GM18909 (cell line): ENCODE results near the gene PDE6D.
A peak's percentile ranks its signal among the peaks of the same experiment; 100 is the strongest.
"Not testable (repeated sequence)": the region's sequence is repeated elsewhere in the genome, so short reads cannot be mapped to it uniquely, and the experiment has no call there.

Source experiments
- ATAC-seq: cut with Tn5 transposase; IDR thresholded peaks from one replicate; pipeline ENCODE4 v1.9.1; 2021; ENCODE audit warnings: mild to moderate bottlenecking; ENCODE audit not compliant: unreplicated experiment, poor library complexity

Gene PDE6D

GRCh38 chr2:231720987-231721966, 59.8 kb downstream of the PDE6D start:
- ATAC-seq, result peak; percentile 80

- ATAC-seq, result peak; percentile 10
These were observed 60.6 kb downstream of the PDE6D start for GRCh38 chr2:231720292-231720986.

- ATAC-seq, result no peak
These were observed 62.3 kb downstream of the PDE6D start for GRCh38 chr2:231718799-231719198.

- ATAC-seq, result peak; percentile 36
These were observed 63.6 kb downstream of the PDE6D start for GRCh38 chr2:231717281-231718171.

- no peak for ATAC-seq
These were observed 64.3 kb downstream of the PDE6D start for GRCh38 chr2:231716666-231717280.

- no peak for ATAC-seq
These were observed 65.0 kb downstream of the PDE6D start for GRCh38 chr2:231715988-231716616.

GRCh38 chr2:231715499-231715837, 65.6 kb downstream of the PDE6D start:
- no peak for ATAC-seq

- ATAC-seq, result no peak
These were observed 66.2 kb downstream of the PDE6D start for GRCh38 chr2:231714639-231715498.

GRCh38 chr2:231713730-231714638, 67.1 kb downstream of the PDE6D start:
- ATAC-seq, result peak; percentile 30

- not testable (repeated sequence) for ATAC-seq
These were observed 67.7 kb downstream of the PDE6D start for GRCh38 chr2:231713406-231713729.

GRCh38 chr2:231712451-231713021, 68.5 kb downstream of the PDE6D start:
- not testable (repeated sequence) for ATAC-seq

- no peak for ATAC-seq
These were observed 69.2 kb downstream of the PDE6D start for GRCh38 chr2:231711677-231712450.

- ATAC-seq, result no peak
These were observed 70.0 kb downstream of the PDE6D start for GRCh38 chr2:231710799-231711676.

GRCh38 chr2:231709981-231710798, 70.9 kb downstream of the PDE6D start:
- ATAC-seq, result peak; percentile 21

- ATAC-seq, result no peak
These were observed 71.5 kb downstream of the PDE6D start for GRCh38 chr2:231709636-231709980.
